Measurements from ENCODE around the gene WBP2. TPM values are rescaled to one million over a fixed set of nuclear protein-coding genes. Genes with fewer than 3 reads are reported as not detected.

The WBP2 gene
- polyA plus RNA-seq, 4 donors: 56.4 to 93.5 (median 79.6) TPM

DNA sequence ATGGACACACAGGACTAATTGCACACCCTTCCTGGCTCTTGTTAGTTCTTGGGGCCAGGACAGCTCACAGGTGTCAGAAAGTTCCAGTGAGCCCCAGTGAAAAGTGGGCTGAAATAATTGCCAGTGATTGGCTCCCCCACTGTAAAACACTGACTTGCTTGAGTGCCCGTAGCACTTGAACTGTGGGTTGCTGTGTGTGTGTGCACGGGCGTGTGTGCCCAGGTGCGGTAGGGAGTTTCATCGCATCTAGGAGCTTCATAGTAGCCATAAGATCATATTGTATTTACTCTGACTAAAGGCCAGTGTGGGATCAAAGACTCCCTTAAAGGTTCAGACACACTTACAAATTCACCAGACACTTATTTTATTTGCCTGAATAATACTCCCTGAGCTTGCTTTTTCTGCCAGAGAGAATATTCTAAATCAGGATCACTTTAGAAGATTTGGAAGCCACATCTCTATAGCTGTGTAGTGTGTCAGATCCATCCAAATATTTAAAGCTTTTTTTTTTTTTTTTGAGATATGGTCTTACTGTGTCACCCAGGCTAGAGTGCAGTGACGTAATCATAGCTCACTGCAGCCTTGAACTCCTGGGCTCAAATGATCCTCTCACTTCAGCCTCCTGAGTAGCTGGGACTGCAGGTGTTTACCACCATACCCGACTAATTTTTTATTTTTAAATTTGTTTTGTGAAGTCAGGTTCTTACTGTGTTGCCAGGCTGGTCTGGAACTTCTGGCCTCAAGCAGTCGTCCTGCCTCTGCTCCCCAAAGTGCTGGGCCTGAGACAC lies 59.1 kb downstream of the WBP2 start:
- DNase-seq (ENCODE audit: low read depth in 4 of 4, low spot score in 3 of 4): no peak

Other genes with a start within 250 kb of the WBP2 start
- gene SMIM5, start 221.9 kb downstream of the WBP2 start, polyA plus RNA-seq (ENCODE audit: insufficient read length in 4 of 4): 10 to 100 TPM in 1 of 4 donors, 1 to 10 TPM in 3; 1.7 to 10.3 (median 6.4) TPM
- 10 to 100 TPM; 23.0 to 62.8 (median 36.7) TPM for gene RECQL5, start 188.2 kb downstream of the WBP2 start, polyA plus RNA-seq (ENCODE audit: insufficient read length in 4 of 4)
- 100 to 1,000 TPM in 1 of 4 donors, 10 to 100 TPM in 3; 93.6 to 103 (median 96.9) TPM for gene SAP30BP, start 188.0 kb downstream of the WBP2 start, polyA plus RNA-seq (ENCODE audit: insufficient read length in 4 of 4)
- 10 to 100 TPM in 3 of 4 donors, 1 to 10 TPM in 1; 9.0 to 15.4 (median 12.4) TPM for gene ITGB4, start 133.9 kb downstream of the WBP2 start, polyA plus RNA-seq (ENCODE audit: insufficient read length in 4 of 4)
- gene GALK1, start 90.1 kb downstream of the WBP2 start, polyA plus RNA-seq (ENCODE audit: insufficient read length in 4 of 4): 10 to 100 TPM; 19.2 to 36.1 (median 24.1) TPM
- gene UNK, start 70.5 kb downstream of the WBP2 start, polyA plus RNA-seq (ENCODE audit: insufficient read length in 4 of 4): 10 to 100 TPM; 34.5 to 49.7 (median 36.4) TPM
- 1 to 10 TPM; 4.8 to 9.8 (median 7.0) TPM for gene UNC13D, start 10.9 kb downstream of the WBP2 start, polyA plus RNA-seq (ENCODE audit: insufficient read length in 4 of 4)
- 10 to 100 TPM in 1 of 4 donors, 1 to 10 TPM in 3; 6.1 to 18.1 (median 6.7) TPM for gene TRIM47, start 23.2 kb upstream of the WBP2 start, polyA plus RNA-seq (ENCODE audit: insufficient read length in 4 of 4)
- gene TRIM65, start 41.6 kb upstream of the WBP2 start, polyA plus RNA-seq (ENCODE audit: insufficient read length in 4 of 4): 10 to 100 TPM; 11.0 to 16.9 (median 13.2) TPM
- 100 to 1,000 TPM in 1 of 4 donors, 10 to 100 TPM in 3; 61.8 to 122 (median 76.3) TPM for gene MRPL38, start 49.5 kb upstream of the WBP2 start, polyA plus RNA-seq (ENCODE audit: insufficient read length in 4 of 4)
- gene FBF1, start 85.7 kb upstream of the WBP2 start, polyA plus RNA-seq (ENCODE audit: insufficient read length in 4 of 4): 10 to 100 TPM in 1 of 4 donors, 1 to 10 TPM in 3; 7.5 to 15.1 (median 8.2) TPM
- 10 to 100 TPM; 20.3 to 40.0 (median 33.3) TPM for gene ACOX1, start 123.8 kb upstream of the WBP2 start, polyA plus RNA-seq (ENCODE audit: insufficient read length in 4 of 4)
- 10 to 100 TPM; 19.8 to 32.3 (median 22.9) TPM for gene TEN1, start 123.9 kb upstream of the WBP2 start, polyA plus RNA-seq (ENCODE audit: insufficient read length in 4 of 4)
- 10 to 100 TPM; 12.5 to 28.5 (median 15.4) TPM for gene CDK3, start 145.5 kb upstream of the WBP2 start, polyA plus RNA-seq (ENCODE audit: insufficient read length in 4 of 4)
- 10 to 100 TPM in 3 of 4 donors, under 1 TPM in 1; 0.60 to 26.9 (median 17.6) TPM for gene EVPL, start 172.0 kb upstream of the WBP2 start, polyA plus RNA-seq (ENCODE audit: insufficient read length in 4 of 4)
- gene SRP68, start 217.2 kb upstream of the WBP2 start, polyA plus RNA-seq (ENCODE audit: insufficient read length in 4 of 4): 100 to 1,000 TPM in 3 of 4 donors, 10 to 100 TPM in 1; 87.6 to 114 (median 109) TPM
- gene GALR2, start 219.4 kb upstream of the WBP2 start, polyA plus RNA-seq (ENCODE audit: insufficient read length in 4 of 4): under 1 TPM in 2 of 4 donors, not detected in 2; 0.37 to 0.43 TPM
- gene ZACN, start 223.8 kb upstream of the WBP2 start, polyA plus RNA-seq (ENCODE audit: insufficient read length in 4 of 4): 10 to 100 TPM in 2 of 4 donors, 1 to 10 TPM in 1, under 1 TPM in 1; 0.55 to 29.1 (median 7.2) TPM
- gene EXOC7, start 248.5 kb upstream of the WBP2 start, polyA plus RNA-seq (ENCODE audit: insufficient read length in 4 of 4): 100 to 1,000 TPM; 138 to 167 (median 154) TPM